HG03280 (cell line): ENCODE measurements around the gene FALEC.
"Not testable (repeated sequence)": the region's sequence is repeated elsewhere in the genome, so short reads cannot be mapped to it uniquely, and the experiment has no call there.

Experiments
- ATAC-seq: cut with Tn5 transposase; IDR thresholded peaks from one replicate; pipeline ENCODE4 v1.9.1; 2021; ENCODE audit warnings: mild to moderate bottlenecking, moderate library complexity; ENCODE audit not compliant: unreplicated experiment

FALEC gene

GRCh38 chr1:150573648-150574071, 58.1 kb downstream of the FALEC start:
- not testable (repeated sequence) for ATAC-seq

GRCh38 chr1:150574260-150575071, 58.9 kb downstream of the FALEC start:
- no peak for ATAC-seq

GRCh38 chr1:150575072-150575489, 59.5 kb downstream of the FALEC start:
- no peak for ATAC-seq

- ATAC-seq: no peak
Observed at GRCh38 chr1:150575518-150576366, 60.2 kb downstream of the FALEC start.

DNA sequence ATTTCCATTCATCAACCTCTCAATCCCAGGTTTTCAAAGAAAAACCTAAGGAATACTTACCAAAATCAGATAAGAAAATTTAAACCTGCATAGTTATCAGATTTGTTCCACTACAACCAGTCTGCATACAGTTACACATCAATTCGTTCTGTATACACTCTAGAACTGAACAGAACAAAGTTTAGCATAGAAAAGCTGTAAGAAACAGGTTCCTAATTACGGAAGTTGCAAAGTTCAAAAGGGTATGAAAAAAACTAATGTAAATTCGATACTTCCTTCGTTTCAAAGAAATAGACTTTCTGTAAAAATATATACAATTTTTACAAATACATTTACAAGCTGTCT, 60.8 kb downstream of the FALEC start:
- no peak for ATAC-seq

GRCh38 chr1:150576794-150577556, 61.4 kb downstream of the FALEC start:
- ATAC-seq: no peak

GRCh38 chr1:150577557-150578271, 62.2 kb downstream of the FALEC start:
- no peak for ATAC-seq

DNA sequence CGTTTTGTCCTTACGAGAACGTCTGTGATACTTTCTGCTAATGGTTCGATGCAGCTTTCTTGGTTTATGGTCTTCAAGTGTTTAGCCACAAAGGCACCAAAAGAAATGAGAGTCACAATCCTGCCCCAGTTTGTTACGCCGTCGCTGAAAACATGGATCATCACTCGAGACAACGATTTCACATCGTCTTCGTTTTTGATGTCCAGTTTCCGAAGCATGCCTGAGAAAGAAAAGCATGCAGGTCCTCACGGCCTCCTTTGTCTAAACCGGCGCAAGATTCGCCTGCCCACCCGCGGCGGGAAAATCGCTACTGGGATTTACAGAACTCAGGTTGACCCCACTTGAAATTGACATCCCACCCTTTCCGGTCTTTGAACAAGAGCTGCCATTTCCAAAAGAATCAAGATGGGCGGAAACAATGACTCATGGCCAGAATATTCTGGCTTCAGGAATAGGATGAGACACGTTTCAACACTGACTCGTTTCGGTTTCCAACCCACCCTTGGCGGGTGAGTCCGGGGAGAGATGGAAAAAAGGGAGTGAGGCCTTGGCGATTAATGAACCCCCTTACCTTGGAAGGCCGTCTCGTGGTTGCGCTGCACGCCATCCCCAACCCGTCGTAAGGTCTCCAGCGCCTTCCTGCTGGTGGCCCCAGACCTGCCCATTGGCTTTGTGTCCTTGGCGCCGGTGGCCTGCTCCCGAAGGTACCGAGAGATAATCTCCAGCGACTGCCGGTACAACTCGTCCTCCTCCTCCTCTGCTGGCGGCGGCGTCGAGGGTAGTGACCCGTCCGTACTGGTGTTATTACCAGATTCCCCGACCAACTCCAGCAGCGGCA, 62.9 kb downstream of the FALEC start:
- no peak for ATAC-seq

GRCh38 chr1:150579110-150579944, 63.8 kb downstream of the FALEC start, which contains the start of gene MCL1:
TSS of gene MCL1 (minus strand) at chr1:150579610. CDS start at chr1:150579530, 80 bp downstream.
- ATAC-seq: peak; percentile 90

GRCh38 chr1:150579945-150580642, 64.5 kb downstream of the FALEC start:
- no peak for ATAC-seq

- not testable (repeated sequence) for ATAC-seq
Observed at GRCh38 chr1:150580966-150581365, 65.4 kb downstream of the FALEC start.

DNA sequence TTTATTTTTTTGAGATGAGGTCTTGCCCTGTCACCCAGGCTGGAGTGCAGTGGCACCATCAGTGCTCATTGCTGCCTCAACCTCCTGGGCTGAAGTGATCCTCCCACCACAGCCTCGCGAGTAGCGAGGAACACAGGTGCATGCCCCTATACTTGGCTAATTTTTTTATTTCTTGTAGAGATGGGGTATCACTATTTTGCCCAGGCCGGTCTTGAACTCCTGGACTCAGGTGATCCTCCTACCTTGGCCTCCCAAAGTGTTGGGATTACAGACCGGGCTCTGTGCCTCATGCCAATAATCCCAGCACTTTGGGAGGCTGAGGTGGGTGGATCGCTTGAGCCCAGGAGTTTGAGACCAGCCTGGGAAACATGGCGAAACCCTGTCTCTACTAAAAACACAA, 65.9 kb downstream of the FALEC start:
- not testable (repeated sequence) for ATAC-seq

DNA sequence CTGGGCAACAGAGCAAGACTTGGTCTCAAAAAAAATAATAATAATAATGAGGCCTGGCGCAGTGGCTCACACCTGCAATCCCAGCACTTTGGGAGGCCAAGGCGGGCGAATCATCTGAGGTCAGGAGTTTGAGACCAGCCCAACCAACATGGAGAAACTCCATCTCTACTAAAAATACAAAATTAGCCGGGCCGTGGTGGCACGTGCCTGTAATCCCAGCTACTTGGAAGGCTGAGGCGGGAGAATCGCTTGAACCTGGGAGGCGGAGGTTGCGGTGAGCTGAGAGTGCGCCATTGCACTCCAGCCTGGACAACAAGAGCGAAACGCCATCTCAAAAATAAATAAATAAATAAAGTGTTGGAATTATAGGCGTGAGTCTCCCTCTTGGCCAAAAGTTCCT, 66.4 kb downstream of the FALEC start:
- ATAC-seq: not testable (repeated sequence)

DNA sequence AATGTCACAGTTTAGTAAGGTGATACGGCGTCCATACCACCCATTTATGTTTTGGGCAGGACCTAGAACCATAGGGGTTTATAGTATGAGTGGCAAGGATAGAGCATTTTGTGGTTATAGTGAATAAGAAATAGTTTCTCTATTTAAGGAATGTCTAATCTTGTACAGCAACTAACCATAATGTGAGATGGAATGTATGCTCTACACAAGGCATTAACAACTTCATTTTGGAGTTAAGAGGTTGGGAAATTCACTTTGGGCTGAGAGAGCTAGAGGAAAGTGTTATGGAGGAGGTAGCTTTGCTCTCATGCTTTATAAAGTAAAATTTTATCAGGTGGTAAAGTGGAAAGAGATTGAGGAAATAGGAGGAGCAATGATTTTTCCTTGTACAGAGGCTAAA, 66.8 kb downstream of the FALEC start:
- no peak for ATAC-seq
